AG09319 (cell line): ENCODE data around the gene AMPD1.

ENCODE experiments used
- DNase-seq: peaks from one replicate; pipeline ENCODE4 v3.0.0-alpha.2; 2010; ENCODE audit warnings: low read depth; ENCODE audit errors: extremely low read depth
- CTCF ChIP-seq: IDR thresholded peaks from 2 replicates; pipeline ENCODE4 v1.5.1; 2011; ENCODE audit warnings: low read depth, mild to moderate bottlenecking, inconsistent platforms, low read length, moderate library complexity

The AMPD1 gene

GRCh38 chr1:114668784-114669561 lies 26.4 kb downstream of the AMPD1 start:
- DNase-seq, result no peak

GRCh38 chr1:114668373-114668772 lies 27.0 kb downstream of the AMPD1 start:
- no peak for DNase-seq
- no peak for TF ChIP-seq CTCF

More at GRCh38 chr1:114668784-114669561, 26.4 kb downstream of the AMPD1 start:
- TF ChIP-seq CTCF, result no peak

GRCh38 chr1:114666954-114667353 lies 28.4 kb downstream of the AMPD1 start:
- no peak for DNase-seq
- TF ChIP-seq CTCF, result no peak

- TF ChIP-seq CTCF, result no peak
- DNase-seq, result no peak
These were observed 35.1 kb downstream of the AMPD1 start for GRCh38 chr1:114660238-114660637.

GRCh38 chr1:114651893-114652292 lies 43.5 kb downstream of the AMPD1 start:
- TF ChIP-seq CTCF, result no peak
- DNase-seq, result no peak

- no peak for TF ChIP-seq CTCF
- DNase-seq, result no peak
These were observed 46.8 kb downstream of the AMPD1 start for GRCh38 chr1:114648503-114648902.

GRCh38 chr1:114641377-114641776 lies 54.0 kb downstream of the AMPD1 start:
- no peak for TF ChIP-seq CTCF
- no peak for DNase-seq
